ENCODE results near the gene KRT7. TPM values are rescaled to one million over a fixed set of nuclear protein-coding genes. Genes with fewer than 3 reads are reported as not detected.

Gene KRT7
- total RNA-seq, 1 experiment from 2014 or later: 10.0 TPM

DNA sequence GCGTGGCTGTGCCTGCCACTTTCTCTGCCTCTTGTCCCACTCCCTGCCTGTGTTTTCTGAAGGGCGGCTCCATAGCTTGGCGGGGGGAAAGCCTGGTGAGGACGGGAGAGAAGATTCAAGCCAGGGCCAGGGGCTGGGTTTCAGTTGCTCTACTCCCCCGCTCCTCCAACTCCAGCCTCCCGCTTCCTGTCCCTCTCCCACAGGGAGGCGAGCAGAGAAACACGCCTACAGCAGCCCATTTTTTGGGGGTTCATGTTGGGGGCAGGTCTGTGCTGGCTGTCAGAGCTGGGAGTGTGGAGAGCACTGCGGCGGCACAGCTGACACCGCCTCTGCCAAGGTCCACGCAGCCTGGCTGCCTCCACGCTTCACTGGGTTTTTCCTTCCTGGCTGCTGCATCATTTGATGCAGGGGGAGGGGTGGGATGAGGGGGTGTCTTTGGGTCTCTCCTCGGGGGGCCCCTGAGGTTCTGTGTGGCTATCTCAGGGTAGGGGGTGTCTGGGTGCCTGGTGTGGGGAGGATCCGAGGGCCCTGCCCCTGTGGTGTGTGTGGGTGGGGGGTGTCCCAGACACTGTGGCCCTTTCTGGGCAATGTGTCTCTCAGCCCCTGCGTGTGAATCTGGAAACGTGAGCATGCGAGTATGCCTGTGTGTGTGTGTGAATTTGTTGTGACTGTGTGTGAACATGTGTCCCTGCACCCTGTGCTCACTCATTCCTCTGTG is 30.5 kb upstream of the KRT7 start:
- peaks cover 10 to 34% of the 10 kb centered on the region in 2 experiments for H3K4me1 Mint-ChIP-seq
- H2BK120ac ChIP-seq (ENCODE audit: low read depth, low read length, poor library complexity, severe bottlenecking): no peak overlapping the region
- no peak overlapping the region for H4K8ac ChIP-seq (replicated peaks; ENCODE audit: insufficient read length, low read depth, low read length)
- H3K56ac ChIP-seq (ENCODE audit: insufficient read length, low read depth, low read length): no peak overlapping the region
- H3K9me3 Mint-ChIP-seq: no peaks in the 10 kb centered on the region
- H3K23me2 ChIP-seq (ENCODE audit: insufficient read length, low read depth, low read length, poor library complexity, severe bottlenecking): no peaks in the 10 kb centered on the region
- H2BK12ac ChIP-seq (ENCODE audit: insufficient read length, low read depth, low read length): no peak overlapping the region
- peaks cover 2% of the 10 kb centered on the region; the same call in 1 of the 2 replicates for H3K27me3 Mint-ChIP-seq (ENCODE audit: low read depth)
- no peak overlapping the region for H2AFZ ChIP-seq (ENCODE audit: low read length)
- H4K5ac ChIP-seq (ENCODE audit: insufficient read length, low read depth, low read length): no peak overlapping the region
- TF ChIP-seq, protein P1, sequence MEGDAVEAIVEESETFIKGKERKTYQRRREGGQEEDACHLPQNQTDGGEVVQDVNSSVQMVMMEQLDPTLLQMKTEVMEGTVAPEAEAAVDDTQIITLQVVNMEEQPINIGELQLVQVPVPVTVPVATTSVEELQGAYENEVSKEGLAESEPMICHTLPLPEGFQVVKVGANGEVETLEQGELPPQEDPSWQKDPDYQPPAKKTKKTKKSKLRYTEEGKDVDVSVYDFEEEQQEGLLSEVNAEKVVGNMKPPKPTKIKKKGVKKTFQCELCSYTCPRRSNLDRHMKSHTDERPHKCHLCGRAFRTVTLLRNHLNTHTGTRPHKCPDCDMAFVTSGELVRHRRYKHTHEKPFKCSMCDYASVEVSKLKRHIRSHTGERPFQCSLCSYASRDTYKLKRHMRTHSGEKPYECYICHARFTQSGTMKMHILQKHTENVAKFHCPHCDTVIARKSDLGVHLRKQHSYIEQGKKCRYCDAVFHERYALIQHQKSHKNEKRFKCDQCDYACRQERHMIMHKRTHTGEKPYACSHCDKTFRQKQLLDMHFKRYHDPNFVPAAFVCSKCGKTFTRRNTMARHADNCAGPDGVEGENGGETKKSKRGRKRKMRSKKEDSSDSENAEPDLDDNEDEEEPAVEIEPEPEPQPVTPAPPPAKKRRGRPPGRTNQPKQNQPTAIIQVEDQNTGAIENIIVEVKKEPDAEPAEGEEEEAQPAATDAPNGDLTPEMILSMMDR (conservative IDR thresholded peaks at IDR 0.05): no peak
- H3T11ph ChIP-seq (ENCODE audit: low read length): no peak overlapping the region
- no peak overlapping the region for H4K91ac ChIP-seq (ENCODE audit: insufficient read length, low read depth, low read length)
- whole genome bisulfite sequencing (ENCODE audit: extremely low coverage, insufficient read length, low lambda C conversion rate): no CpG with 5 or more reads among the region's 18 CpGs
- no peaks in the 10 kb centered on the region for H4K20me1 ChIP-seq (ENCODE audit: control insufficient read depth, insufficient read depth, insufficient read length)
- H3K9ac ChIP-seq (ENCODE audit: extremely low read depth, insufficient read length, low read length): no peak overlapping the region
- no peaks in the 10 kb centered on the region for H3K79me1 ChIP-seq (ENCODE audit: insufficient read depth, low read depth, low read length, poor library complexity, severe bottlenecking)
- H3K9me3 ChIP-seq (ENCODE audit: control insufficient read depth, low read depth, low read length): no peaks in the 10 kb centered on the region
- H3K79me2 ChIP-seq (ENCODE audit: insufficient read depth, low read length): no peaks in the 10 kb centered on the region
- H3K4me3 Mint-ChIP-seq: no peak overlapping the region
- H3K27ac ChIP-seq (ENCODE audit: insufficient read length, low read depth, low read length): no peak overlapping the region
- no peak for DNase-seq
- H3K23ac ChIP-seq (ENCODE audit: insufficient read length, low read depth, low read length): no peak overlapping the region
- no peak overlapping the region for H2BK15ac ChIP-seq (ENCODE audit: low read depth, low read length)
- H2AK5ac ChIP-seq (ENCODE audit: insufficient read length, low read length): no peak overlapping the region
- H3K18ac ChIP-seq (ENCODE audit: insufficient read length, low read depth, low read length): no peak overlapping the region
- H3K4ac ChIP-seq (ENCODE audit: low read depth, low read length): no peak overlapping the region
- peak overlapping the region; percentile 21; the same call in 1 of the 2 replicates for H3K14ac ChIP-seq (ENCODE audit: insufficient read depth, low read length)
- H3K36me3 Mint-ChIP-seq (ENCODE audit: insufficient read depth in 1 of 3, low read depth in 3 of 3): no peaks in the 10 kb centered on the region; a peak in 1 of 7 replicates
- no peak overlapping the region for H2BK5ac ChIP-seq (ENCODE audit: insufficient read length, low read length)
- H3K27ac Mint-ChIP-seq: peak overlapping the region in 1 of 3 experiments; percentile 74; a peak in 2 of 7 replicates
- H3K4me2 ChIP-seq (ENCODE audit: insufficient read depth, insufficient read length, low read length): no peak overlapping the region
- H2BK20ac ChIP-seq (ENCODE audit: low read depth, low read length, poor library complexity, severe bottlenecking): no peak overlapping the region
- peaks cover 3% of the 10 kb centered on the region; the same call in 1 of the 2 replicates for H3K4me1 ChIP-seq (ENCODE audit: insufficient read depth, low read length)
- no peaks in the 10 kb centered on the region for H3K27me3 ChIP-seq (ENCODE audit: insufficient read depth, low read length)
